Chondrocyte (in vitro differentiated cells): ENCODE measurements around the gene TUSC2. TPM values are rescaled to one million over a fixed set of nuclear protein-coding genes. Genes with fewer than 3 reads are reported as not detected.

Experiments used
- DNase-seq: peaks from one replicate; pipeline ENCODE4 v3.0.0; 2021; ENCODE audit warnings: mixed read lengths, low spot score
- H3K27ac Mint-ChIP-seq: one replicate; pipeline ENCODE4 v1.8.0; 2021; ENCODE audit warnings: mild to moderate bottlenecking, moderate library complexity, mixed read lengths; ENCODE audit not compliant: unreplicated experiment
- H3K27me3 Mint-ChIP-seq: 2 replicates; pipeline ENCODE4 v1.8.0; 2021; ENCODE audit warnings: low read depth, mixed read lengths
- H3K36me3 Mint-ChIP-seq: 2 replicates; pipeline ENCODE4 v1.8.0; 2021; ENCODE audit warnings: low read depth, mixed read lengths
- H3K4me1 Mint-ChIP-seq: 2 replicates; pipeline ENCODE4 v1.8.0; 2021; ENCODE audit warnings: low read depth, mild to moderate bottlenecking, mixed read lengths
- H3K4me3 Mint-ChIP-seq: one replicate; pipeline ENCODE4 v1.8.0; 2021; ENCODE audit warnings: mild to moderate bottlenecking, moderate library complexity, mixed read lengths; ENCODE audit not compliant: unreplicated experiment
- H3K9me3 Mint-ChIP-seq: 2 replicates; pipeline ENCODE4 v1.8.0; 2021; ENCODE audit warnings: low read depth, mixed read lengths
- total RNA-seq: library from RNA; stranded (reverse); gene quantifications from 3 replicates; pipeline ENCODE4 v1.2.1, GENCODE V29; 2021
- TF ChIP-seq, protein P1 (sequence below): fragments of 200-600 bp; sonication (generic); IDR thresholded peaks from 2 replicates; pipeline ENCODE4 v1.5.0; 2021; ENCODE audit warnings: antibody characterized with exemption, mild to moderate bottlenecking, moderate library complexity

Gene TUSC2
- total RNA-seq, 1 donor from 2014 or later = 15.3 TPM

DNA sequence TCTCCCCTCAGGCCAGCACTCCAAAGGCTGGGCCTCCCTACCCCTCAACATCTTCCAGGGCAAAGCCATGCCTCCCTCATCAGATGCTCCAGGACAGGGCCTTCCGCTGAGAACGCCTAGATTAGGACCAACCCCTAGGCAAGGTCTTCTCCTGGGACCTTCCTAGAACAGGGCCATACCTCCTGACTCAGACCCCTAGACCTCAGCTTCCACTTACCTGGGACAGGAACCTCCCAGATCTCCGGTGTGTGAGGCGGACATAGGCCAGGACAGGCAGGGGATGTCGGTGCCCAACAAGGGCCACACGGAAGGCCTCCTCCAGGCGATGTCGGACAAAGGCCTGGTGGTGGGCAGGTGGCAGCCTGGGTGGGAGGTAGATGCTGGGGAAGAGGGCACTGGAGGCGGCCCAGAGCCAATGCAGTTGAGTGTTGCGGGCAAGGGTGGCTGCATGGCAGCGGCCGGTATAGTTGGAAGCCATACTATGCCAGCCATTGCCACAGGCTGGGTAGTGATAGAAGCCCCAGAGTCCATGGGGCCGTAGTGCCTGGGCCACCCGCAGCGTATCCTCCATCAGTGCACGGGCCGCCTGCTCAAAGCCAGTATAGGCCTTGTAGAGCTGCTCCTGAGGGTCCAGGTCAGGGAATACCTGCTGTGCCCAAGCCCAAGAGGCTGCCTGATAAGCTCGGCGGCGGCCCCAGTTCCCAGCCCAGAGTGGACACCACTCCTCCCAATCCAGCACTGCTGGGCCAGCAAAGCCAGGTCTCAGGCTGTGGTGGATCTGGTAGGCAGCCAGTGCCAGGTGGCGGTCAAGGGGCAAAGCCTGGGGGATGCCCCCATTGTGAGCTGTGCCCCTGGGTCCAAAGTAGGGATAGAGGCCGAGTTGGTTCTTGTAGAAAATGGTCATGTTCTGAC lies 33.3 kb downstream of the TUSC2 start:
- Mint-ChIP-seq H3K27me3 (no peaks in the 10 kb centered on the region), H3K9me3 (no peaks in the 10 kb centered on the region), H3K36me3 (no peaks in the 10 kb centered on the region), H3K4me3 (no peak overlapping the region), H3K27ac (no peak overlapping the region), H3K4me1 (peaks cover 27% of the 10 kb centered on the region)
- no peak for DNase-seq
- TF ChIP-seq, protein P1, sequence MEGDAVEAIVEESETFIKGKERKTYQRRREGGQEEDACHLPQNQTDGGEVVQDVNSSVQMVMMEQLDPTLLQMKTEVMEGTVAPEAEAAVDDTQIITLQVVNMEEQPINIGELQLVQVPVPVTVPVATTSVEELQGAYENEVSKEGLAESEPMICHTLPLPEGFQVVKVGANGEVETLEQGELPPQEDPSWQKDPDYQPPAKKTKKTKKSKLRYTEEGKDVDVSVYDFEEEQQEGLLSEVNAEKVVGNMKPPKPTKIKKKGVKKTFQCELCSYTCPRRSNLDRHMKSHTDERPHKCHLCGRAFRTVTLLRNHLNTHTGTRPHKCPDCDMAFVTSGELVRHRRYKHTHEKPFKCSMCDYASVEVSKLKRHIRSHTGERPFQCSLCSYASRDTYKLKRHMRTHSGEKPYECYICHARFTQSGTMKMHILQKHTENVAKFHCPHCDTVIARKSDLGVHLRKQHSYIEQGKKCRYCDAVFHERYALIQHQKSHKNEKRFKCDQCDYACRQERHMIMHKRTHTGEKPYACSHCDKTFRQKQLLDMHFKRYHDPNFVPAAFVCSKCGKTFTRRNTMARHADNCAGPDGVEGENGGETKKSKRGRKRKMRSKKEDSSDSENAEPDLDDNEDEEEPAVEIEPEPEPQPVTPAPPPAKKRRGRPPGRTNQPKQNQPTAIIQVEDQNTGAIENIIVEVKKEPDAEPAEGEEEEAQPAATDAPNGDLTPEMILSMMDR = no peak

- TF ChIP-seq, protein P1 = no peak
- H3K4me3 Mint-ChIP-seq = no peak overlapping the region
- H3K27ac Mint-ChIP-seq = no peak overlapping the region
- peaks cover 24% of the 10 kb centered on the region for H3K4me1 Mint-ChIP-seq
- H3K9me3 Mint-ChIP-seq = no peaks in the 10 kb centered on the region
- H3K27me3 Mint-ChIP-seq = no peaks in the 10 kb centered on the region
- H3K36me3 Mint-ChIP-seq = no peaks in the 10 kb centered on the region
- no peak for DNase-seq
Observed at GRCh38 chr3:50294089-50294488, 33.9 kb downstream of the TUSC2 start.

GRCh38 chr3:50293079-50293801 lies 34.8 kb downstream of the TUSC2 start:
- peaks cover 19% of the 10 kb centered on the region for H3K4me1 Mint-ChIP-seq
- peak overlapping the region; percentile 75 for H3K4me3 Mint-ChIP-seq
- no peaks in the 10 kb centered on the region for H3K27me3 Mint-ChIP-seq
- DNase-seq = no peak
- no peaks in the 10 kb centered on the region for H3K9me3 Mint-ChIP-seq
- peak overlapping the region; percentile 98 for H3K27ac Mint-ChIP-seq
- peaks cover 3% of the 10 kb centered on the region for H3K36me3 Mint-ChIP-seq
- TF ChIP-seq, protein P1 = no peak

DNA sequence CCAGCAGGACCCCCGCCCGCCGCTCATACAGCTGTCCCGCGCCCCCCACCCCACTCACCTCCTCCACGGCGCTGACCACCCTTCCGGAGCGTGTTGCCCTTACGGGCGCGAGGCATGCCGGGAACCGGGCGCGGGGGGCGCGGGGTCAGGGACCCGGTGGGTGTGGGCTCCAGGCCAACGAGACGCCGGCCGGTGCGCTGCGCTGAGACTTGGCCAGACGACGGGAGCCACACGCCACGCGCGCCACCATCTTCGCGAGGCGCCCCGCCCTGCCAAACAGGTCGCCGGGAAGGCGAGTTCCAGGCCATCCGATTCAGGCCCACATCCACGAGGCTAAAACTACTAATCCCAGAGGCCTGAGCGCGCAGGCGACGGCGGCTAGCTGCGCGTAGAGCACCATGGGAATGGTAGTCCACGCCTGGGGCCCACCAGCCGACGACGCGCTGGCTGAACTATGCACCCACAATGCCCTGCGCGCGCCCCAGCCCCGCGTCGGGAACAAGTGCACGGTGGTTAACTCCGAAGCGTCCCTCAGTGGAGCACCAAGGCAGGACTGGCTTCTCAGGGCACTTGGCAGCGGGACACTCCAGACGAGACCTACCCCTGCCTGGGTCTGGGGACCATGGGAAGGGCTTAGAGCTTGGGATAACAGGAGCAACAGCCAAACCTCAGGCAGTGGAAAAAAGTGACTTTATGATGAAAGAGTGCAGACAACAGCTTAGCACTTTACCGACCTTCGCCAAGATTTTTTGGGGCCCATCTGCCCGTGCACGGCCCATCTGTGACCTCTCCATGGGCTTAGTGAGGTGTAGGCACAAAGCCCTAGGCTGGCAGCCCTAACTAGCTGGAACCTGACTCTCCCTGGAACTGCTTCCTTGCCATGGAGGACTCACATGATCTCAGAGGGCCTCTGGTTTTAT lies 35.6 kb downstream of the TUSC2 start, which contains the start of gene IFRD2:
TSS of gene IFRD2 (minus strand) at position 271 of the 920 bp plus-strand sequence. CDS start at position 116, 155 bp downstream.
- Mint-ChIP-seq H3K27me3 (no peaks in the 10 kb centered on the region), H3K4me3 (peak within 1 kb of the TSS; percentile 75), H3K4me1 (peaks cover 16% of the 10 kb centered on the region), H3K36me3 (peaks cover 5% of the 10 kb centered on the region), H3K27ac (peak within 1 kb of the TSS; percentile 98), H3K9me3 (no peaks in the 10 kb centered on the region)
- DNase-seq = peak; percentile 99
- TF ChIP-seq, protein P1 = peak; percentile 7
